Hepatocyte (in vitro differentiated cells): Measurements from ENCODE around the gene MCOLN3. TPM values are rescaled to one million over a fixed set of nuclear protein-coding genes. Genes with fewer than 3 reads are reported as not detected.

ENCODE experiments used
- DNase-seq: peaks from one replicate; pipeline ENCODE4 v3.0.0-alpha.2; 2016; ENCODE audit warnings: low spot score
- H2AFZ ChIP-seq: fragments of 200-600 bp; sonication (generic); 2 replicates; pipeline ENCODE4 v1.6.0; 2016; ENCODE audit warnings: antibody characterized with exemption, mild to moderate bottlenecking
- H3K27ac ChIP-seq: fragments of 200-600 bp; sonication (generic); 2 replicates; pipeline ENCODE4 v1.5.1; 2016; ENCODE audit warnings: mild to moderate bottlenecking
- H3K27me3 ChIP-seq: fragments of 200-600 bp; sonication (generic); 2 replicates; pipeline ENCODE4 v1.6.1; 2016
- H3K36me3 ChIP-seq: fragments of 200-600 bp; sonication (generic); replicated peaks from 2 replicates; pipeline ENCODE4 v1.5.1; 2016; ENCODE audit warnings: low read depth; ENCODE audit not compliant: insufficient read depth
- H3K4me1 ChIP-seq: fragments of 200-600 bp; sonication (generic); 2 replicates; pipeline ENCODE4 v1.5.1; 2016; ENCODE audit warnings: mild to moderate bottlenecking, moderate library complexity; ENCODE audit not compliant: insufficient read depth
- H3K4me2 ChIP-seq: fragments of 200-600 bp; sonication (generic); 2 replicates; pipeline ENCODE4 v1.6.0; 2016
- H3K4me3 ChIP-seq: fragments of 200-600 bp; sonication (generic); 2 replicates; pipeline ENCODE4 v1.5.1; 2016; ENCODE audit warnings: mild to moderate bottlenecking
- H3K79me2 ChIP-seq: fragments of 200-600 bp; sonication (generic); 2 replicates; pipeline ENCODE4 v1.6.0; 2017; ENCODE audit warnings: mild to moderate bottlenecking
- H3K9me2 ChIP-seq: fragments of 200-600 bp; sonication (generic); replicated peaks from 2 replicates; pipeline ENCODE4 v1.6.0; 2017; ENCODE audit warnings: mild to moderate bottlenecking; ENCODE audit not compliant: insufficient read depth
- H3K9me3 ChIP-seq: fragments of 200-600 bp; sonication (generic); 2 replicates; pipeline ENCODE4 v1.5.1; 2016; ENCODE audit warnings: low read depth, mild to moderate bottlenecking
- H4K20me1 ChIP-seq: fragments of 200-600 bp; sonication (generic); 2 replicates; pipeline ENCODE4 v1.6.0; 2016; ENCODE audit warnings: mild to moderate bottlenecking; ENCODE audit not compliant: insufficient read depth, poor library complexity, severe bottlenecking
- CTCF ChIP-seq: fragments of 200-600 bp; sonication (generic); IDR thresholded peaks from 2 replicates; pipeline ENCODE4 v1.5.1; 2016; ENCODE audit warnings: antibody characterized with exemption, mild to moderate bottlenecking; ENCODE audit not compliant: poor library complexity
- EZH2 ChIP-seq: fragments of 200-600 bp; sonication (generic); IDR thresholded peaks from 2 replicates; pipeline ENCODE4 v1.6.1; 2016; ENCODE audit warnings: antibody characterized with exemption, mild to moderate bottlenecking, borderline replicate concordance
- EZH2phosphoT487 ChIP-seq: fragments of 200-600 bp; sonication (generic); IDR thresholded peaks from one replicate; pipeline ENCODE4 v1.6.1; 2018; ENCODE audit warnings: antibody characterized with exemption, mild to moderate bottlenecking, low read depth, moderate library complexity; ENCODE audit not compliant: unreplicated experiment, severe bottlenecking
- WGBS: methylation state at CpG from one replicate; pipeline ENCODE4 v1.1.6; 2016; ENCODE audit warnings: low lambda C conversion rate; ENCODE audit errors: missing lambda C conversion rate; 5-methylcytosine and 5-hydroxymethylcytosine counted together
- polyA plus RNA-seq: library from polyadenylated mRNA; unstranded; fragments of >200 nt; fragmentation: Nextera tagmentation; extraction: Ambion mirVana; gene quantifications from 2 replicates; pipeline ENCODE4 v1.2.1, GENCODE V29; 2016
- total RNA-seq: library from RNA; depleted of rRNA; stranded (reverse); fragments of >200 nt; gene quantifications from 2 replicates; pipeline ENCODE4 v1.2.3, GENCODE V29; 2014

Gene MCOLN3
- total and polyA plus RNA-seq, 2 experiments from 2014 or later: 13.9 to 16.4 TPM

- Histone ChIP-seq H3K4me1 (no peaks in the 10 kb centered on the region), H3K36me3 (no peaks in the 10 kb centered on the region), H3K9me2 (no peaks in the 10 kb centered on the region), H4K20me1 (no peaks in the 10 kb centered on the region), H2AFZ (no peak overlapping the region), H3K4me2 (no peak overlapping the region), H3K79me2 (no peaks in the 10 kb centered on the region), H3K9me3 (no peaks in the 10 kb centered on the region), H3K4me3 (no peak overlapping the region), H3K27ac (no peak overlapping the region), H3K27me3 (no peaks in the 10 kb centered on the region)
- DNase-seq: no peak
- whole genome bisulfite sequencing: 64% methylated on average over 2 of the region's 2 CpGs
- TF ChIP-seq EZH2 (no peak), EZH2phosphoT487 (no peak), CTCF (no peak)
These were observed 73.3 kb downstream of the MCOLN3 start for GRCh38 chr1:84975035-84975434.

- 78% methylated on average over 7 of the region's 7 CpGs for WGBS
These were observed 74.6 kb downstream of the MCOLN3 start for GRCh38 chr1:84973498-84974334.

GRCh38 chr1:84972377-84972987 lies 75.8 kb downstream of the MCOLN3 start:
- Histone ChIP-seq H3K4me3 (no peak overlapping the region), H3K4me2 (no peak overlapping the region), H3K79me2 (no peaks in the 10 kb centered on the region), H4K20me1 (no peaks in the 10 kb centered on the region), H3K4me1 (no peaks in the 10 kb centered on the region), H3K9me3 (no peaks in the 10 kb centered on the region), H3K36me3 (no peaks in the 10 kb centered on the region), H2AFZ (no peak overlapping the region), H3K27ac (no peak overlapping the region), H3K9me2 (no peaks in the 10 kb centered on the region), H3K27me3 (no peaks in the 10 kb centered on the region)
- WGBS: 58% methylated on average over 1 of the region's 1 CpG
- TF ChIP-seq EZH2phosphoT487: no peak
- no peak for TF ChIP-seq CTCF
- TF ChIP-seq EZH2: no peak
- DNase-seq: no peak

More at GRCh38 chr1:84973498-84974334, 74.6 kb downstream of the MCOLN3 start:
- Histone ChIP-seq H4K20me1 (no peaks in the 10 kb centered on the region), H3K4me3 (no peak overlapping the region), H3K79me2 (no peaks in the 10 kb centered on the region), H3K4me2 (no peak overlapping the region), H3K9me3 (no peaks in the 10 kb centered on the region), H3K9me2 (no peaks in the 10 kb centered on the region), H3K27ac (no peak overlapping the region), H3K36me3 (no peaks in the 10 kb centered on the region), H2AFZ (no peak overlapping the region), H3K4me1 (no peaks in the 10 kb centered on the region), H3K27me3 (no peaks in the 10 kb centered on the region)
- TF ChIP-seq EZH2 (no peak), EZH2phosphoT487 (no peak), CTCF (no peak)
- DNase-seq: no peak
